H9 (cell line): ENCODE measurements around the gene RPL22L1. TPM values are rescaled to one million over a fixed set of nuclear protein-coding genes. Genes with fewer than 3 reads are reported as not detected.
"Not testable (repeated sequence)": the region's sequence is repeated elsewhere in the genome, so short reads cannot be mapped to it uniquely, and the experiment has no call there.

ENCODE experiments used
- DNase-seq: peaks from one replicate; pipeline ENCODE4 v3.0.0-alpha.2; 2017
- H2AFZ ChIP-seq: one replicate; pipeline ENCODE4 v1.6.1; 2013; ENCODE audit warnings: mild to moderate bottlenecking, low read length, control low read depth, moderate library complexity
- H2AK5ac ChIP-seq: 2 replicates; pipeline ENCODE4 v1.6.1; 2013; ENCODE audit warnings: low read length, control low read depth, mixed read lengths; ENCODE audit not compliant: insufficient read length
- H2BK120ac ChIP-seq: one replicate; pipeline ENCODE4 v1.6.1; 2013; ENCODE audit warnings: low read depth, mild to moderate bottlenecking, low read length, control low read depth, inconsistent platforms; ENCODE audit not compliant: poor library complexity, severe bottlenecking
- H2BK12ac ChIP-seq: 2 replicates; pipeline ENCODE4 v1.6.1; 2013; ENCODE audit warnings: low read length, control low read depth, mixed read lengths, low read depth; ENCODE audit not compliant: insufficient read length
- H2BK15ac ChIP-seq: 2 replicates; pipeline ENCODE4 v1.6.1; 2013; ENCODE audit warnings: low read depth, low read length, control low read depth
- H2BK20ac ChIP-seq: one replicate; pipeline ENCODE4 v1.6.1; 2013; ENCODE audit warnings: low read depth, mild to moderate bottlenecking, low read length, control low read depth, inconsistent platforms; ENCODE audit not compliant: poor library complexity, severe bottlenecking
- H2BK5ac ChIP-seq: 2 replicates; pipeline ENCODE4 v1.6.1; 2013; ENCODE audit warnings: low read length, control low read depth, mixed read lengths; ENCODE audit not compliant: insufficient read length
- H3K14ac ChIP-seq: 2 replicates; pipeline ENCODE4 v1.6.1; 2013; ENCODE audit warnings: low read length, control low read depth; ENCODE audit not compliant: insufficient read depth
- H3K18ac ChIP-seq: 2 replicates; pipeline ENCODE4 v1.6.1; 2013; ENCODE audit warnings: low read depth, mild to moderate bottlenecking, mixed read lengths, low read length, control low read depth; ENCODE audit not compliant: insufficient read length
- H3K23ac ChIP-seq: 2 replicates; pipeline ENCODE4 v1.6.1; 2013; ENCODE audit warnings: low read length, control low read depth, mixed read lengths, low read depth; ENCODE audit not compliant: insufficient read length
- H3K23me2 ChIP-seq: 2 replicates; pipeline ENCODE4 v1.6.1; 2013; ENCODE audit warnings: low read depth, mild to moderate bottlenecking, mixed read lengths, low read length, control low read depth; ENCODE audit not compliant: insufficient read length, poor library complexity, severe bottlenecking
- H3K27ac ChIP-seq: 2 replicates; pipeline ENCODE4 v1.5.1; 2013; ENCODE audit warnings: low read length, control low read depth, mixed read lengths, low read depth; ENCODE audit not compliant: insufficient read length
- H3K27me3 ChIP-seq: 2 replicates; pipeline ENCODE4 v1.6.1; 2013; ENCODE audit warnings: low read length, control low read depth, inconsistent platforms; ENCODE audit not compliant: insufficient read depth
- H3K4ac ChIP-seq: 2 replicates; pipeline ENCODE4 v1.6.1; 2013; ENCODE audit warnings: low read depth, mild to moderate bottlenecking, control low read depth, inconsistent platforms, low read length, moderate library complexity
- H3K4me1 ChIP-seq: 2 replicates; pipeline ENCODE4 v1.6.1; 2013; ENCODE audit warnings: low read length, control low read depth, inconsistent platforms; ENCODE audit not compliant: insufficient read depth
- H3K4me2 ChIP-seq: 2 replicates; pipeline ENCODE4 v1.6.1; 2013; ENCODE audit warnings: low read length, control low read depth, mixed read lengths; ENCODE audit not compliant: insufficient read length, insufficient read depth
- H3K56ac ChIP-seq: 2 replicates; pipeline ENCODE4 v1.6.1; 2013; ENCODE audit warnings: low read depth, mild to moderate bottlenecking, mixed read lengths, low read length, control low read depth; ENCODE audit not compliant: insufficient read length
- H3K79me1 ChIP-seq: 2 replicates; pipeline ENCODE4 v1.6.1; 2013; ENCODE audit warnings: low read depth, mild to moderate bottlenecking, moderate library complexity, low read length, control low read depth, inconsistent platforms; ENCODE audit not compliant: insufficient read depth, poor library complexity, severe bottlenecking
- H3K79me2 ChIP-seq: 2 replicates; pipeline ENCODE4 v1.6.1; 2013; ENCODE audit warnings: low read length, control low read depth, inconsistent platforms; ENCODE audit not compliant: insufficient read depth
- H3K9ac ChIP-seq: 2 replicates; pipeline ENCODE4 v1.6.1; 2013; ENCODE audit warnings: low read length, control low read depth, mixed read lengths; ENCODE audit not compliant: insufficient read length; ENCODE audit errors: extremely low read depth
- H3K9me3 ChIP-seq: one replicate; pipeline ENCODE4 v1.6.1; 2013; ENCODE audit warnings: low read depth, low read length, inconsistent platforms; ENCODE audit not compliant: control insufficient read depth
- H3T11ph ChIP-seq: one replicate; pipeline ENCODE4 v1.6.1; 2013; ENCODE audit warnings: mild to moderate bottlenecking, low read length, control low read depth, inconsistent platforms
- H4K20me1 ChIP-seq: one replicate; pipeline ENCODE4 v1.6.1; 2013; ENCODE audit not compliant: control insufficient read depth, insufficient read length, insufficient read depth
- H4K5ac ChIP-seq: 2 replicates; pipeline ENCODE4 v1.6.1; 2013; ENCODE audit warnings: low read depth, mild to moderate bottlenecking, mixed read lengths, low read length, control low read depth; ENCODE audit not compliant: insufficient read length
- H4K8ac ChIP-seq: replicated peaks from 2 replicates; pipeline ENCODE4 v1.6.1; 2013; ENCODE audit warnings: low read length, control low read depth, mixed read lengths, low read depth; ENCODE audit not compliant: insufficient read length
- H4K91ac ChIP-seq: 2 replicates; pipeline ENCODE4 v1.6.1; 2013; ENCODE audit warnings: low read depth, mild to moderate bottlenecking, moderate library complexity, mixed read lengths, low read length, control low read depth; ENCODE audit not compliant: insufficient read length
- H3K27ac Mint-ChIP-seq, 3 experiments: 2 replicates in 2 of 3; 3 replicates in 1 of 3; pipeline ENCODE4 v1.8.0; 2020 to 2021; ENCODE audit warnings: mixed read lengths in 3 of 3, mild to moderate bottlenecking in 1 of 3, moderate library complexity in 1 of 3
- H3K27me3 Mint-ChIP-seq: 2 replicates; pipeline ENCODE4 v1.8.0; 2021; ENCODE audit warnings: low read depth, mild to moderate bottlenecking, moderate library complexity, mixed read lengths
- H3K36me3 Mint-ChIP-seq, 3 experiments: 2 replicates in 2 of 3; 3 replicates in 1 of 3; pipeline ENCODE4 v1.8.0; 2020 to 2021; ENCODE audit warnings: low read depth in 3 of 3, mixed read lengths in 3 of 3; ENCODE audit not compliant: insufficient read depth in 1 of 3
- H3K4me1 Mint-ChIP-seq, 2 experiments: 2 replicates each; pipeline ENCODE4 v1.8.0; 2020; ENCODE audit warnings: mixed read lengths in 2 of 2
- H3K4me3 Mint-ChIP-seq, 2 experiments: 2 replicates in 1 of 2; 3 replicates in 1 of 2; pipeline ENCODE4 v1.8.0; 2020 to 2021; ENCODE audit warnings: mild to moderate bottlenecking in 2 of 2, mixed read lengths in 2 of 2, moderate library complexity in 1 of 2
- H3K9me3 Mint-ChIP-seq, 2 experiments: 2 replicates in 1 of 2; 3 replicates in 1 of 2; pipeline ENCODE4 v1.8.0; 2020; ENCODE audit warnings: mild to moderate bottlenecking in 2 of 2, mixed read lengths in 2 of 2, moderate library complexity in 1 of 2
- WGBS: extraction: QIAGEN DNeasy Blood & Tissue Kit; methylation state at CpG from one replicate; pipeline ENCODE4 v1.1.7; 2013; ENCODE audit warnings: missing lambda C conversion rate, low lambda C conversion rate, mixed read lengths; ENCODE audit not compliant: insufficient read length; ENCODE audit errors: extremely low coverage; 5-methylcytosine and 5-hydroxymethylcytosine counted together
- total RNA-seq: library from RNA; stranded (reverse); gene quantifications from 2 replicates; pipeline ENCODE4 v1.2.1, GENCODE V29; 2021

RPL22L1 gene
- total RNA-seq, 1 experiment from 2014 or later: 100 TPM

- not testable (repeated sequence) for H2AK5ac ChIP-seq, H3K79me1 ChIP-seq, H3K9ac ChIP-seq, H3K14ac ChIP-seq, H3K4ac ChIP-seq, H3K27ac Mint-ChIP-seq, H4K20me1 ChIP-seq, H4K91ac ChIP-seq, H3K18ac ChIP-seq, H3K9me3 ChIP-seq, H3K27me3 ChIP-seq, H2BK5ac ChIP-seq, H4K5ac ChIP-seq, H2BK120ac ChIP-seq, H2BK15ac ChIP-seq, DNase-seq, H3K56ac ChIP-seq, H3K23ac ChIP-seq, H3K79me2 ChIP-seq, H2BK12ac ChIP-seq, H3K27ac ChIP-seq, H3K23me2 ChIP-seq, H2BK20ac ChIP-seq, H3T11ph ChIP-seq, H3K4me3 Mint-ChIP-seq, H3K4me2 ChIP-seq, H2AFZ ChIP-seq, H4K8ac ChIP-seq
- H3K4me1 Mint-ChIP-seq: peaks cover 67 to 74% of the 10 kb centered on the region in 2 experiments
- H3K36me3 Mint-ChIP-seq: peaks cover 9 to 15% (median 13%) of the 10 kb centered on the region in 3 experiments
- peaks cover 14 to 18% of the 10 kb centered on the region in 2 experiments for H3K9me3 Mint-ChIP-seq
- H3K4me1 ChIP-seq: peaks cover 23% of the 10 kb centered on the region
- peaks cover 11% of the 10 kb centered on the region for H3K27me3 Mint-ChIP-seq
- no CpG with 5 or more reads among the region's 1 CpG for WGBS
Measured at GRCh38 chr3:170818325-170818724, 51.7 kb downstream of the RPL22L1 start.

DNA sequence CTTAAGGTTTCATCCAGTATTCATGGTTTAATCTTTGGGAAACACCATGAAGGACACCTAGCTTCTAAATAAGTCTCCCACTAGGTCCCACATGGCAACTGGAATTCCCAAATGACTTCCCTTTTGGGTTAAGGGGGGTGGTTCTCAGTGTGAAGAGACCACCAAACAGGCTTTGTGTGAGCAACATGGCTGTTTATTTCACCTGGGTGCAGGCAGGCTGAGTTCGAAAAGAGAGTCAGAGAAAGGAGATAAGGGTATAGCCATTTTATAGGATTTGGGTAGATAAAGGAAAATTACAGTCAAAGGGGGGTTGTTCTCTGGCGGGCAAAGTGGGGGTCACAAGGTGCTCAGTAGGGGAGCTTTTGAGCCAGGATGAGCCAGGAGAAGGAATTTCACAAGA is 52.5 kb downstream of the RPL22L1 start:
- peak overlapping the region; percentile 59 for H3K27ac ChIP-seq
- H3K4me3 Mint-ChIP-seq: not testable (repeated sequence)

More for the DNA sequence above, 52.5 kb downstream of the RPL22L1 start:
- H3K56ac ChIP-seq, H2BK5ac ChIP-seq, H4K8ac ChIP-seq, H2BK20ac ChIP-seq, H3K23ac ChIP-seq, H3K4ac ChIP-seq, H3K4me2 ChIP-seq, H3K18ac ChIP-seq, H3K14ac ChIP-seq, H3K9ac ChIP-seq, H3K36me3 Mint-ChIP-seq, H3K9me3 ChIP-seq, H3K79me1 ChIP-seq, H3T11ph ChIP-seq, H4K91ac ChIP-seq, H2AK5ac ChIP-seq, H3K27me3 ChIP-seq, H2BK120ac ChIP-seq, H3K23me2 ChIP-seq, H3K9me3 Mint-ChIP-seq, DNase-seq, H2AFZ ChIP-seq, H2BK15ac ChIP-seq, H2BK12ac ChIP-seq, H4K20me1 ChIP-seq, H3K79me2 ChIP-seq, H4K5ac ChIP-seq: not testable (repeated sequence)
- peaks cover 27% of the 10 kb centered on the region for H3K4me1 ChIP-seq
- Mint-ChIP-seq H3K4me1 (peaks cover 76 to 81% of the 10 kb centered on the region in 2 experiments), H3K27me3 (peaks cover 12% of the 10 kb centered on the region), H3K27ac (peak overlapping the region in 1 of 3 experiments; percentile 70; a peak in 2 of 7 replicates)
- WGBS: no CpG with 5 or more reads among the region's 2 CpGs
